Smooth muscle cell (in vitro differentiated cells): Measurements from ENCODE around the gene PKN2. TPM values are rescaled to one million over a fixed set of nuclear protein-coding genes. Genes with fewer than 3 reads are reported as not detected.
A peak's percentile ranks its signal among the peaks of the same experiment; 100 is the strongest.

Source experiments
- DNase-seq: peaks from one replicate; lab custom pipeline; 2025; ENCODE audit not compliant: unreplicated experiment; lab: John Stamatoyannopoulos, UW
- H2AFZ ChIP-seq: fragments of 200-600 bp; sonication (generic); 2 replicates; pipeline ENCODE4 v1.6.0; 2016; ENCODE audit warnings: antibody characterized with exemption, low read depth, mild to moderate bottlenecking
- H3F3A ChIP-seq: fragments of 200-600 bp; sonication (generic); 2 replicates; pipeline ENCODE4 v1.6.0; 2017; ENCODE audit warnings: antibody characterized with exemption, low read depth
- H3K27ac ChIP-seq: fragments of 200-600 bp; sonication (generic); 2 replicates; pipeline ENCODE4 v1.5.1; 2016; ENCODE audit warnings: low read depth, mild to moderate bottlenecking
- H3K27me3 ChIP-seq: fragments of 200-600 bp; sonication (generic); 2 replicates; pipeline ENCODE4 v1.6.1; 2016; ENCODE audit warnings: low read depth, mild to moderate bottlenecking
- H3K36me3 ChIP-seq: fragments of 200-600 bp; sonication (generic); 2 replicates; pipeline ENCODE4 v1.5.1; 2016; ENCODE audit warnings: low read depth
- H3K4me1 ChIP-seq: fragments of 200-600 bp; sonication (generic); 2 replicates; pipeline ENCODE4 v1.5.1; 2016; ENCODE audit warnings: low read depth
- H3K4me2 ChIP-seq: fragments of 200-600 bp; sonication (generic); 2 replicates; pipeline ENCODE4 v1.6.0; 2016; ENCODE audit warnings: mild to moderate bottlenecking
- H3K4me3 ChIP-seq: fragments of 200-600 bp; sonication (generic); 2 replicates; pipeline ENCODE4 v1.5.1; 2016; ENCODE audit warnings: mild to moderate bottlenecking
- H3K79me2 ChIP-seq: fragments of 200-600 bp; sonication (generic); 2 replicates; pipeline ENCODE4 v1.6.0; 2016; ENCODE audit warnings: low read depth, mild to moderate bottlenecking
- H3K9ac ChIP-seq: fragments of 200-600 bp; sonication (generic); 2 replicates; pipeline ENCODE4 v1.6.0; 2016; ENCODE audit warnings: low read depth
- H3K9me3 ChIP-seq: fragments of 200-600 bp; sonication (generic); replicated peaks from 2 replicates; pipeline ENCODE4 v1.5.1; 2016; ENCODE audit warnings: low read depth
- H4K20me1 ChIP-seq: fragments of 200-600 bp; sonication (generic); 2 replicates; pipeline ENCODE4 v1.6.0; 2016; ENCODE audit warnings: low read depth
- CTCF ChIP-seq: fragments of 200-600 bp; sonication (generic); IDR thresholded peaks from 2 replicates; pipeline ENCODE4 v1.5.1; 2017; ENCODE audit warnings: borderline replicate concordance, mild to moderate bottlenecking, antibody characterized with exemption; ENCODE audit not compliant: insufficient read depth, poor library complexity, severe bottlenecking
- WGBS: methylation state at CpG from one replicate; pipeline ENCODE4 v1.1.7; 2016; ENCODE audit warnings: low lambda C conversion rate; 5-methylcytosine and 5-hydroxymethylcytosine counted together
- polyA plus RNA-seq: library from polyadenylated mRNA; unstranded; fragments of >200 nt; fragmentation: Nextera tagmentation; extraction: Ambion mirVana; gene quantifications from 2 replicates; pipeline ENCODE4 v1.2.1, GENCODE V29; 2016
- small RNA-seq: library from RNA; depleted of rRNA; stranded (forward); fragments of <200 nt; gene quantifications from one replicate; pipeline ENCODE3, GENCODE V24; 2014
- total RNA-seq: library from RNA; depleted of rRNA; stranded (reverse); fragments of >200 nt; gene quantifications from 2 replicates; pipeline ENCODE4 v1.2.3, GENCODE V29; 2014

PKN2 gene
- total and polyA plus RNA-seq, 2 experiments from 2014 or later = 16.3 to 41.2 TPM

- no peaks in the 10 kb centered on the region for H3F3A ChIP-seq
- H3K9ac ChIP-seq = no peak overlapping the region
- no peaks in the 10 kb centered on the region for H3K4me1 ChIP-seq
- H3K27ac ChIP-seq = peak overlapping the region; percentile 22
- WGBS = 77% methylated on average over 3 of the region's 3 CpGs
- H2AFZ ChIP-seq = no peak overlapping the region
- H3K27me3 ChIP-seq = no peaks in the 10 kb centered on the region
- H3K4me3 ChIP-seq = no peak overlapping the region
- no peaks in the 10 kb centered on the region for H3K9me3 ChIP-seq
- peaks cover 50% of the 10 kb centered on the region for H3K79me2 ChIP-seq
- H3K36me3 ChIP-seq = peaks cover 8% of the 10 kb centered on the region
- H3K4me2 ChIP-seq = no peak overlapping the region
- no peak for TF ChIP-seq CTCF
- peaks cover 59% of the 10 kb centered on the region for H4K20me1 ChIP-seq
- DNase-seq = no peak
Observed at GRCh38 chr1:88883156-88883555, 199.1 kb downstream of the PKN2 start.

Small RNA genes lying within 50 kb of the gene (small RNA-seq; reads per million reads assigned to genes)
- gene RNU6-125P = 0.16 reads per million

Other genes starting within 250 kb of the PKN2 start
- 74.3 and 75.2 TPM in 2 replicates for gene GTF2B, start 207.3 kb downstream of the PKN2 start, total RNA-seq
- gene GTF2B, start 207.3 kb downstream of the PKN2 start, polyA plus RNA-seq = 41.5 and 51.0 TPM in 2 replicates